ENCODE results near the gene IQGAP1.
"Not testable (repeated sequence)": the region's sequence is repeated elsewhere in the genome, so short reads cannot be mapped to it uniquely, and the experiment has no call there.

IQGAP1 gene

GRCh38 chr15:90493647-90494046 is 105.6 kb downstream of the IQGAP1 start:
- DNase-seq, result no peak

- no peak for DNase-seq
Observed at GRCh38 chr15:90495067-90495466, 107.0 kb downstream of the IQGAP1 start.

GRCh38 chr15:90496791-90497190 is 108.7 kb downstream of the IQGAP1 start:
- no peak for DNase-seq

- no peak for DNase-seq
Observed at GRCh38 chr15:90497376-90497775, 109.3 kb downstream of the IQGAP1 start.

- no peak for DNase-seq
Observed at GRCh38 chr15:90497912-90498311, 109.9 kb downstream of the IQGAP1 start.

GRCh38 chr15:90500171-90500570 is 112.1 kb downstream of the IQGAP1 start:
- DNase-seq, result no peak

GRCh38 chr15:90501898-90502297 is 113.9 kb downstream of the IQGAP1 start:
- DNase-seq, result no peak

GRCh38 chr15:90510781-90511180 is 122.7 kb downstream of the IQGAP1 start:
- DNase-seq, result not testable (repeated sequence)

GRCh38 chr15:90511211-90511618 is 123.2 kb downstream of the IQGAP1 start:
- peak; percentile 29 to 42 for DNase-seq

- DNase-seq, result no peak
Observed at GRCh38 chr15:90512276-90512675, 124.2 kb downstream of the IQGAP1 start.

- DNase-seq, result no peak
Observed at GRCh38 chr15:90512981-90513380, 124.9 kb downstream of the IQGAP1 start.

GRCh38 chr15:90513448-90513847 is 125.4 kb downstream of the IQGAP1 start:
- DNase-seq, result no peak

GRCh38 chr15:90513893-90514292 is 125.9 kb downstream of the IQGAP1 start:
- not testable (repeated sequence) for DNase-seq

- no peak for DNase-seq
Observed at GRCh38 chr15:90519688-90520087, 131.6 kb downstream of the IQGAP1 start.

GRCh38 chr15:90520365-90520764 is 132.3 kb downstream of the IQGAP1 start:
- DNase-seq, result no peak

- DNase-seq, result no peak
Observed at GRCh38 chr15:90523373-90523772, 135.3 kb downstream of the IQGAP1 start.

GRCh38 chr15:90524018-90524803 is 136.2 kb downstream of the IQGAP1 start:
- DNase-seq, result not testable (repeated sequence)

- DNase-seq, result no peak
Observed at GRCh38 chr15:90529011-90529370, 140.9 kb downstream of the IQGAP1 start.

- peak; percentile 70 to 78 for DNase-seq
Observed at GRCh38 chr15:90529371-90530249, 141.6 kb downstream of the IQGAP1 start, which contains the start of gene CRTC3. Gene CRTC3, plus strand, starts transcription at chr15:90529923. Its CDS starts 149 bp downstream, at chr15:90530072.

GRCh38 chr15:90530250-90531051 is 142.4 kb downstream of the IQGAP1 start:
- DNase-seq, result peak; percentile 55 to 74

GRCh38 chr15:90531147-90531546 is 143.1 kb downstream of the IQGAP1 start:
- DNase-seq, result no peak

- DNase-seq, result no peak
Observed at GRCh38 chr15:90535254-90535653, 147.2 kb downstream of the IQGAP1 start.

- peak in 1 of 2 experiments; percentile 54 for DNase-seq
Observed at GRCh38 chr15:90539789-90540188, 151.7 kb downstream of the IQGAP1 start.

Data from activated T-cell treated with anti-CD3 and anti-CD28 coated beads, Interleukin-2, amount 50 U/mL, for 48 hours (primary cell).